Left lung (tissue), 10 donors: Measurements from ENCODE around the gene ZNF92. TPM values are rescaled to one million over a fixed set of nuclear protein-coding genes. Genes with fewer than 3 reads are reported as not detected.
"Not testable (repeated sequence)": the region's sequence is repeated elsewhere in the genome, so short reads cannot be mapped to it uniquely, and the experiment has no call there.

ENCODE experiments used
- ATAC-seq: fragments of 200-7000 bp; cut with Tn5 transposase; one replicate; pipeline ENCODE4 v1.9.1; 2020; ENCODE audit warnings: moderate library complexity
- DNase-seq, 4 donors: peaks; one replicate each; pipeline ENCODE4 v3.0.0-alpha.2; 2013 to 2020
- H3K27ac ChIP-seq, 2 donors: fragments of 200-600 bp; sonication (generic) in 1 of 2; one replicate each; pipeline versions ENCODE4 v1.5.0 to v1.8.0; 2020 to 2021
- H3K27me3 ChIP-seq, 2 donors: fragments of 200-600 bp; sonication (generic) in 1 of 2; one replicate each; pipeline versions ENCODE4 v1.5.0 to v1.8.0; 2020 to 2021
- H3K36me3 ChIP-seq, 2 donors: fragments of 200-600 bp; sonication (generic) in 1 of 2; one replicate each; pipeline versions ENCODE4 v1.5.0 to v1.8.0; 2020 to 2021
- H3K4me1 ChIP-seq, 2 donors: fragments of 200-600 bp; one replicate each; pipeline ENCODE4 v1.8.0; 2021
- H3K4me3 ChIP-seq, 2 donors: fragments of 200-600 bp; sonication (generic) in 1 of 2; one replicate each; pipeline versions ENCODE4 v1.5.0 to v1.8.0; 2020 to 2021; ENCODE audit warnings: mild to moderate bottlenecking in 1 of 2
- H3K9me3 ChIP-seq, 2 donors: fragments of 200-600 bp; sonication (generic) in 1 of 2; one replicate each; pipeline versions ENCODE4 v1.5.0 to v1.8.0; 2020 to 2021
- intact Hi-C, 2 donors: fragments of 100-400 bp; cut with DNase I; formaldehyde crosslinking; loops; one replicate each; pipeline versions ENCODE4 v1.11.2 to v1.14.2; 2022
- polyA plus RNA-seq, 6 donors: library from polyadenylated mRNA; unstranded; fragments of 120-200 nt; gene quantifications; one replicate each; pipeline ENCODE4 v1.2.1, GENCODE V29; 2013; ENCODE audit not compliant: insufficient read length in 6 of 6
- total RNA-seq, 2 donors: library from RNA; stranded (reverse); fragmentation: NEBNext Ultra II Directional; extraction: Animal tissue kit (Norgen Biotek cat#: 25700); gene quantifications; one replicate each; pipeline ENCODE4 v1.2.1, GENCODE V29; 2021
- TF ChIP-seq, protein P1 (sequence below), 2 donors: fragments of 200-600 bp; sonication (generic) in 1 of 2; IDR thresholded peaks; one replicate each; pipeline versions ENCODE4 v1.5.0 to v1.8.0; 2021; ENCODE audit warnings: antibody characterized with exemption in 2 of 2
- donor health status: DM: no; HTN: yes; CAD: no.
- donor health status: DM: no; HTN: no; CAD: no.

Gene ZNF92
- total and polyA plus RNA-seq, 8 donors: 6.5 to 19.8 (median 16.1) TPM

- Histone ChIP-seq H3K27me3 (no peaks in the 10 kb centered on the region), H3K4me1 (no peaks in the 10 kb centered on the region), H3K27ac (no peak overlapping the region), H3K36me3 (no peaks in the 10 kb centered on the region), H3K4me3 (no peak overlapping the region), H3K9me3 (peaks cover 0 to 48% of the 10 kb centered on the region in 2 donors)
- DNase-seq: no peak
- intact Hi-C loops: no loop called here
- no peak for ATAC-seq
- TF ChIP-seq, protein P1, sequence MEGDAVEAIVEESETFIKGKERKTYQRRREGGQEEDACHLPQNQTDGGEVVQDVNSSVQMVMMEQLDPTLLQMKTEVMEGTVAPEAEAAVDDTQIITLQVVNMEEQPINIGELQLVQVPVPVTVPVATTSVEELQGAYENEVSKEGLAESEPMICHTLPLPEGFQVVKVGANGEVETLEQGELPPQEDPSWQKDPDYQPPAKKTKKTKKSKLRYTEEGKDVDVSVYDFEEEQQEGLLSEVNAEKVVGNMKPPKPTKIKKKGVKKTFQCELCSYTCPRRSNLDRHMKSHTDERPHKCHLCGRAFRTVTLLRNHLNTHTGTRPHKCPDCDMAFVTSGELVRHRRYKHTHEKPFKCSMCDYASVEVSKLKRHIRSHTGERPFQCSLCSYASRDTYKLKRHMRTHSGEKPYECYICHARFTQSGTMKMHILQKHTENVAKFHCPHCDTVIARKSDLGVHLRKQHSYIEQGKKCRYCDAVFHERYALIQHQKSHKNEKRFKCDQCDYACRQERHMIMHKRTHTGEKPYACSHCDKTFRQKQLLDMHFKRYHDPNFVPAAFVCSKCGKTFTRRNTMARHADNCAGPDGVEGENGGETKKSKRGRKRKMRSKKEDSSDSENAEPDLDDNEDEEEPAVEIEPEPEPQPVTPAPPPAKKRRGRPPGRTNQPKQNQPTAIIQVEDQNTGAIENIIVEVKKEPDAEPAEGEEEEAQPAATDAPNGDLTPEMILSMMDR (IDR thresholded peaks at IDR 0.05): no peak
These were observed 37.6 kb downstream of the ZNF92 start for GRCh38 chr7:65411249-65411648.

DNA sequence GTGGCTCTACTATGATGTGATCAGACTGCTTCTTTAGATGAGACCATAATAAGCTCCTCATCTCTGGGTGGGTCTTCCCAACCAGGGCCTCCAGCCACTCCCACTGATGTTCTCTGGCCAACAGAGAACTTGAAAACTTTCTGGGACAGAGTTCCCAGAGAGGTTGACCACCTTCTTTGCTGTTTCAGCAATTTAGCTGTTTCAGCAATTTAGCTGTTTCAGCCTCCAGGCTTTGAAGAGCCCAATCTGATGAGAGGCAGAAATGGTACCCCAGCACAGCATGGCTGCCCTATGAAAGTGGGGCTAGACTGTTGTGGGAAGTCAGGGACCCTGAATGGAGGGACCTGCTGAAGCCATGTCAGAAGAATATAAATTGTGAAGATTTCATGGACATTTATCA is 49.0 kb downstream of the ZNF92 start:
- Histone ChIP-seq H3K36me3 (no peaks in the 10 kb centered on the region), H3K4me1 (no peaks in the 10 kb centered on the region), H3K4me3 (no peak overlapping the region), H3K27ac (no peak overlapping the region), H3K9me3 (peaks cover 0 to 48% of the 10 kb centered on the region in 2 donors), H3K27me3 (no peaks in the 10 kb centered on the region)
- ATAC-seq (no peak), DNase-seq (no peak)
- intact Hi-C loops: no loop called here
- TF ChIP-seq, protein P1 (IDR thresholded peaks at IDR 0.05): no peak

DNA sequence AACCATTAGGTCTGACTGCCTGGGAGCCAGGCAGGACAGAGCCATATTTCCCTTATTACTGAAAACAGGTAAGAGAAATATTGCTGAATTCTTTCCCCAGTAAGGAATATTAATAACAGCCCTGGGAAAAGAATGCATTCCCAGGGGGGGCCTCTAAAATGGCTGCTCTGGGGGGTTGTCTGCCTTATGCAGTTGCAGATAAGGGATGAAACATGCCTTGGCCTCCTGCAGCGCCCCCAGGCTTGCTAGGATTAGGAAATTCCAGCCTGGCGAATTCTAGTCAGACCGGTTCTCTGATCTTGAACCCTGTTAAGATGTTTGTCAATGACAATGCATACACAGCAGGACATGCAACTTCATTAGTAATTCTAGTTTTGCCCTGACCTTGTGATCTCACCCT is 49.6 kb downstream of the ZNF92 start:
- intact Hi-C loops, H3K4me3 ChIP-seq, ATAC-seq: not testable (repeated sequence)

GRCh38 chr7:65429642-65430343 is 56.1 kb downstream of the ZNF92 start:
- Histone ChIP-seq H3K9me3 (peaks cover 0 to 46% of the 10 kb centered on the region in 2 donors), H3K27me3 (no peaks in the 10 kb centered on the region), H3K27ac (no peak overlapping the region), H3K4me1 (no peaks in the 10 kb centered on the region), H3K36me3 (no peaks in the 10 kb centered on the region), H3K4me3 (no peak overlapping the region)
- ATAC-seq (no peak), DNase-seq (no peak)
- intact Hi-C loops: no loop called here
- TF ChIP-seq, protein P1 (IDR thresholded peaks at IDR 0.05): no peak

More for the DNA sequence above, 49.6 kb downstream of the ZNF92 start:
- H3K4me1 ChIP-seq, H3K27ac ChIP-seq, DNase-seq, H3K36me3 ChIP-seq, H3K27me3 ChIP-seq: not testable (repeated sequence)
- peaks cover 0 to 52% of the 10 kb centered on the region in 2 donors for H3K9me3 ChIP-seq

DNA sequence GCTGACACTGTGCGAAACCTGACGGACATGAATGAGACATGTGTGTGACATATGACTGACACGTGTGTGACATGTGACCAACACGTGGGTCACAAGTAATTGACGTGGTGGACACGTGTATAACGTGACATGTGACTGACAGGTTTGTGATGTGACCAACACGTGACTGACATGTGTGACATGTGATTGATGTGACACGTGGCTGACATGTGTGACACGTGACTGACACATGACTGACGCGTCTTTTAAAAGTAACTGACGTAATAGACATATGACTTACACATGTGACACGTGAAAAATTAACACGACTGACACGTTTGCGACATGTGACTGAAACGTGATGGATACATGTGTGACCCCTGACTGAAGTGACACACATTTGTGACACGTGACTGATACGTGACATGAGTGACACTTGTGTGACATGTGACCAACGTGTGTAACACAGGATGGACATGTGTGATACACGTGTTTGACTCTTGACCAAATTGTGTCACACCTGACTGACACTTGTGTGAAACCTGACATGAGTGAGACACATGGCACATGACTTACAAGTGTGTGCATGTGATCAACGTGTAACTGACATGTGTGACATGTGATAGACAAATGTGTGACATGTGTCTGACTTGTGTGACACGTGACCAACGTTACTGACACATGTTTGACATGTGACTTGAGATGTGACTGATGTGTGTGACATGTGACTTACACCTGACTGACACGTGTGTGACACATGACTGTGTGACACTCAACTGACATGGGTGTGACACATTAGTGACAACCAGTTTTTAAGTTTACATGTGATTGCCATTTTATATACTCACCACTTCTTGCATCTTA is 56.9 kb downstream of the ZNF92 start:
- no peak for ATAC-seq
- Histone ChIP-seq H3K36me3 (no peaks in the 10 kb centered on the region), H3K9me3 (peaks cover 0 to 39% of the 10 kb centered on the region in 2 donors), H3K4me1 (no peaks in the 10 kb centered on the region), H3K27me3 (no peaks in the 10 kb centered on the region), H3K27ac (no peak overlapping the region), H3K4me3 (no peak overlapping the region)
- intact Hi-C loops: no loop called here
- DNase-seq: no peak
- TF ChIP-seq, protein P1 (IDR thresholded peaks at IDR 0.05): no peak
